ENCODE measurements around the gene USP7.

- TF ChIP-seq HDAC6 (IDR thresholded peaks at IDR 0.05; ENCODE audit: unreplicated experiment) (no peak), TCF7 (IDR thresholded peaks at IDR 0.05; ENCODE audit: borderline replicate concordance) (no peak), SIN3A (IDR thresholded peaks at IDR 0.05; ENCODE audit: low read depth, low read length) (no peak), CTCF (IDR thresholded peaks at IDR 0.05 in 2 of 3, conservative IDR thresholded peaks at IDR 0.05 in 1 of 3; ENCODE audit: control insufficient read depth in 2 of 3, extremely low read depth in 1 of 3, insufficient read depth in 1 of 3, low read depth in 3 of 3, low read length in 3 of 3) (no peak), NBN (IDR thresholded peaks at IDR 0.05) (no peak), REST (IDR thresholded peaks at IDR 0.05; ENCODE audit: low read depth, low read length) (no peak)
Measured at GRCh38 chr16:8878523-8878911, 85.2 kb downstream of the USP7 start.

Data from GM12878 (cell line).